DOHH2 (cell line): Measurements from ENCODE around the gene ZC3H12C.

ENCODE experiments used
- EZH2phosphoT487 ChIP-seq: fragments of 200-600 bp; sonication (generic); IDR thresholded peaks from 2 replicates; pipeline ENCODE4 v1.6.1; 2017; ENCODE audit warnings: borderline replicate concordance, mild to moderate bottlenecking, antibody characterized with exemption, low read length, moderate library complexity, mixed read lengths
- TF ChIP-seq, protein P1 (sequence below): fragments of 200-600 bp; sonication (generic); IDR thresholded peaks from one replicate; pipeline ENCODE4 v1.5.1; 2014; ENCODE audit warnings: antibody characterized with exemption, mild to moderate bottlenecking, low read depth, low read length; ENCODE audit not compliant: poor library complexity, severe bottlenecking

DNA sequence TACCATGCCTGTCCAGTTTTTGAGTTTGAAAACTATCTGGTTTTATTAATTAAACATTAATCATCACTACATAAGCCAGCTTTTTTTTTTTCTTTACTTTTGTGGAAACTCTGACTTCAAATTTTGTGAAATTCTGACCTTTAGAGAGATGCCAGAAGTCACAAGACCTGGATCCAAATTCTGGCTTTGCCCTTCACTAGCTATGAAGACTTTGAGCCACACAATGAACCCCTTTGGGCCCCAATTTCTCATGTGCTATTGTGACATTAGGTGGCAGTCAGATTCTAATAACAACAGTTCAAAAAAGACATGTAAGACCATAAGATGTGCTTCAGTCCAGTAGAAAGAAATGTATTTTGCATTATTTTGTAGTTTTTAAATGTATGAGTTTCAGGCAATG is 60.3 kb downstream of the ZC3H12C start:
- TF ChIP-seq, protein P1, sequence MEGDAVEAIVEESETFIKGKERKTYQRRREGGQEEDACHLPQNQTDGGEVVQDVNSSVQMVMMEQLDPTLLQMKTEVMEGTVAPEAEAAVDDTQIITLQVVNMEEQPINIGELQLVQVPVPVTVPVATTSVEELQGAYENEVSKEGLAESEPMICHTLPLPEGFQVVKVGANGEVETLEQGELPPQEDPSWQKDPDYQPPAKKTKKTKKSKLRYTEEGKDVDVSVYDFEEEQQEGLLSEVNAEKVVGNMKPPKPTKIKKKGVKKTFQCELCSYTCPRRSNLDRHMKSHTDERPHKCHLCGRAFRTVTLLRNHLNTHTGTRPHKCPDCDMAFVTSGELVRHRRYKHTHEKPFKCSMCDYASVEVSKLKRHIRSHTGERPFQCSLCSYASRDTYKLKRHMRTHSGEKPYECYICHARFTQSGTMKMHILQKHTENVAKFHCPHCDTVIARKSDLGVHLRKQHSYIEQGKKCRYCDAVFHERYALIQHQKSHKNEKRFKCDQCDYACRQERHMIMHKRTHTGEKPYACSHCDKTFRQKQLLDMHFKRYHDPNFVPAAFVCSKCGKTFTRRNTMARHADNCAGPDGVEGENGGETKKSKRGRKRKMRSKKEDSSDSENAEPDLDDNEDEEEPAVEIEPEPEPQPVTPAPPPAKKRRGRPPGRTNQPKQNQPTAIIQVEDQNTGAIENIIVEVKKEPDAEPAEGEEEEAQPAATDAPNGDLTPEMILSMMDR = no peak
- TF ChIP-seq EZH2phosphoT487 = no peak
